Stimulated activated CD4-positive, alpha-beta T cell treated with anti-CD3 and anti-CD28 coated beads, Interleukin-1b, Interleukin-23, amount 100 ng/mL, for 24 hours (primary cell): ENCODE measurements around the gene SCO2.
A peak's percentile ranks its signal among the peaks of the same experiment; 100 is the strongest.

ENCODE experiments used
- DNase-seq, 4 experiments: peaks; one replicate each; pipeline ENCODE4 v3.0.0-alpha.2; 2020; ENCODE audit warnings: low read depth in 4 of 4, low spot score in 1 of 4

The SCO2 gene

GRCh38 chr22:50525104-50525857 is at the start of gene SCO2:
SCO2 (minus strand) TSS chr22:50525598; CDS start chr22:50524411, 1,187 bp downstream.
- DNase-seq: peak; percentile 95 to 97 (median 96)

- no peak for DNase-seq
Measured at GRCh38 chr22:50574383-50574755, 49.0 kb upstream of the SCO2 start.

GRCh38 chr22:50573491-50574382 is 48.3 kb upstream of the SCO2 start:
- DNase-seq: no peak

- DNase-seq: no peak
Measured at GRCh38 chr22:50572965-50573364, 47.6 kb upstream of the SCO2 start.

GRCh38 chr22:50571264-50572175 is 46.1 kb upstream of the SCO2 start:
- DNase-seq: no peak

- DNase-seq: no peak
Measured at GRCh38 chr22:50570861-50571260, 45.5 kb upstream of the SCO2 start.

GRCh38 chr22:50569896-50570535 is 44.6 kb upstream of the SCO2 start:
- DNase-seq: no peak

- DNase-seq: no peak
Measured at GRCh38 chr22:50569041-50569459, 43.7 kb upstream of the SCO2 start.

- no peak for DNase-seq
Measured at GRCh38 chr22:50568626-50569025, 43.2 kb upstream of the SCO2 start.

GRCh38 chr22:50567721-50568252 is 42.4 kb upstream of the SCO2 start:
- DNase-seq: no peak

- DNase-seq: no peak
Measured at GRCh38 chr22:50564289-50564688, 38.9 kb upstream of the SCO2 start.

GRCh38 chr22:50563413-50564160 is 38.2 kb upstream of the SCO2 start:
- no peak for DNase-seq

- DNase-seq: peak; percentile 97 to 98 (median 98)
Measured at GRCh38 chr22:50562523-50563412, 37.4 kb upstream of the SCO2 start, which contains the start of gene SYCE3. SYCE3 (minus strand) TSS chr22:50562919; CDS start chr22:50556405, 6,514 bp downstream.

- no peak for DNase-seq
Measured at GRCh38 chr22:50561401-50562358, 36.3 kb upstream of the SCO2 start.

- no peak for DNase-seq
Measured at GRCh38 chr22:50560034-50560433, 34.6 kb upstream of the SCO2 start.

GRCh38 chr22:50556703-50557102 is 31.3 kb upstream of the SCO2 start:
- no peak for DNase-seq

GRCh38 chr22:50553310-50553709 is 27.9 kb upstream of the SCO2 start:
- DNase-seq: no peak
